Upper lobe of left lung (tissue), 4 donors: ENCODE data around the gene SLC22A3.

Experiments
- EP300 ChIP-seq, 4 donors: sonication (generic); formaldehyde crosslinking; IDR thresholded peaks; one replicate each; pipeline ENCODE4 v1.5.1; 2017; ENCODE audit warnings: antibody characterized with exemption in 4 of 4, control low read depth in 2 of 4
- POLR2AphosphoS5 ChIP-seq, 2 donors: sonication (generic); formaldehyde crosslinking; IDR thresholded peaks; one replicate each; pipeline ENCODE4 v1.5.1; 2017; ENCODE audit warnings: antibody characterized with exemption in 2 of 2
- TF ChIP-seq, protein P1 (sequence below), 6 experiments: fragments of 450-650 bp in 4 of 6; fragments of 200-600 bp in 2 of 6; sonication (generic) in 2 of 6; IDR thresholded peaks; one replicate each; pipeline ENCODE4 v1.5.1; 2016 to 2019; ENCODE audit warnings: antibody characterized with exemption in 6 of 6

DNA sequence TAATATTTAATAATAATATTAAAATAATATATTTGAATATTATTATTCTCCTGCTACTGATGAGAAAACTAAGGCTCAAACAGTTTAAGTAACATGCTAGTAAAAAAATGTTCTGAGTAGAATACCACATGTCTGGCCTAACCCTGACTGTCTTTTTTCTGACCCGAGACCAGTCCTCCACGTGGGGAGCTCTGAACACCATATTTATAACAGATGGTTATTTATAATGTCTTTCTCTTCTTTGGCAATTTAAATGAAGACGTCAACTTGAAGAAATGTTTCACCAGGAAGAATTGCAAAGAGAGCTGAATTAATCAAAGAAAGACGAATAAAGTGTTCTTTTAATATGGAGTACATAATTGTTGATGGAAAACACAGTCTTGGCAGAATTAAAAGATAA, 82.0 kb downstream of the SLC22A3 start:
- TF ChIP-seq POLR2AphosphoS5 (IDR thresholded peaks at IDR 0.05) (no peak), EP300 (IDR thresholded peaks at IDR 0.05) (no peak)
- TF ChIP-seq, protein P1, sequence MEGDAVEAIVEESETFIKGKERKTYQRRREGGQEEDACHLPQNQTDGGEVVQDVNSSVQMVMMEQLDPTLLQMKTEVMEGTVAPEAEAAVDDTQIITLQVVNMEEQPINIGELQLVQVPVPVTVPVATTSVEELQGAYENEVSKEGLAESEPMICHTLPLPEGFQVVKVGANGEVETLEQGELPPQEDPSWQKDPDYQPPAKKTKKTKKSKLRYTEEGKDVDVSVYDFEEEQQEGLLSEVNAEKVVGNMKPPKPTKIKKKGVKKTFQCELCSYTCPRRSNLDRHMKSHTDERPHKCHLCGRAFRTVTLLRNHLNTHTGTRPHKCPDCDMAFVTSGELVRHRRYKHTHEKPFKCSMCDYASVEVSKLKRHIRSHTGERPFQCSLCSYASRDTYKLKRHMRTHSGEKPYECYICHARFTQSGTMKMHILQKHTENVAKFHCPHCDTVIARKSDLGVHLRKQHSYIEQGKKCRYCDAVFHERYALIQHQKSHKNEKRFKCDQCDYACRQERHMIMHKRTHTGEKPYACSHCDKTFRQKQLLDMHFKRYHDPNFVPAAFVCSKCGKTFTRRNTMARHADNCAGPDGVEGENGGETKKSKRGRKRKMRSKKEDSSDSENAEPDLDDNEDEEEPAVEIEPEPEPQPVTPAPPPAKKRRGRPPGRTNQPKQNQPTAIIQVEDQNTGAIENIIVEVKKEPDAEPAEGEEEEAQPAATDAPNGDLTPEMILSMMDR (IDR thresholded peaks at IDR 0.05) = no peak
